ENCODE data around the gene RPS27. TPM values are rescaled to one million over a fixed set of nuclear protein-coding genes. Genes with fewer than 3 reads are reported as not detected.

RPS27 gene
- total and polyA plus RNA-seq, 2 of the 13 experiments (the other 11 are each of a cell fraction or from before 2014, with no cell fraction given), result 3,737 to 9,964 TPM

DNA sequence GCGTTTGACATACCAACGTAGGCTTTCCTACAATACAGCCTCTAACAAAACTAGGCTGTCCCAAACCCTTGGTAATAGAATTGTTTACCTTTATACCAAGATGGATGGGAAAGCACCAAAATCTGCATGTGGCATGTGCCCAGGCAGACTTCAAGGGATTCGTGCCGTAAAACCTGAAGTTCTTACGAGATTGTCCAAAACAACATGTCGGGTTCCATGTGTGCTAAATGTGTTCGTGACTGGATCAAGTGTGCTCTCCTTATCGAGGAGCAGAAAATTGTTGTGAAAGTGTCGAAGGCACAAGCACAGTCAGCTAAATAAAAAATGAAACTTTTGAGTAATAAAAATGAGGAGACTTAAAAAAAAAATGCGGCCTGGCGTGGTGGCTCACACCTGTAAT lies 5.1 kb downstream of the RPS27 start:
- Histone ChIP-seq H3K4me1 (ENCODE audit: insufficient read depth, low read length) (peaks cover 42% of the 10 kb centered on the region), H3K4me2 (ENCODE audit: low read depth, low read length) (no peak overlapping the region), H3K36me3 (replicated peaks in 1 of 2; ENCODE audit: control insufficient read depth in 1 of 2, insufficient read depth in 2 of 2, low read length in 2 of 2) (peaks cover 2 to 16% of the 10 kb centered on the region in 2 experiments; a peak in 4 of 5 replicates), H4K20me1 (ENCODE audit: insufficient read depth, low read length) (peaks cover 12% of the 10 kb centered on the region), H3K27me3 (ENCODE audit: control insufficient read depth in 1 of 2, insufficient read depth in 2 of 2, low read length in 2 of 2) (no peaks in the 10 kb centered on the region; a peak in 1 of 5 replicates), H3K4me3 (replicated peaks in 1 of 3; ENCODE audit: insufficient read depth in 1 of 3, low read depth in 2 of 3, low read length in 3 of 3) (no peak overlapping the region), H3K9ac (ENCODE audit: insufficient read depth, low read depth, low read length) (no peak overlapping the region), H2AFZ (ENCODE audit: low read length) (no peak overlapping the region), H3K9me3 (ENCODE audit: low read length) (no peaks in the 10 kb centered on the region), H3K79me2 (ENCODE audit: insufficient read depth, low read length) (peaks cover 15% of the 10 kb centered on the region), H3K27ac (ENCODE audit: extremely low read length, insufficient read depth, low read length) (no peak overlapping the region)
- in situ Hi-C loops (cut with HindIII; ENCODE audit: extremely low pct_ligation_motif_present, low pct_unique_long_range_greater_than_20kb), result no loop called here
- intact Hi-C loops (cut with micrococcal nuclease; ENCODE audit: unreplicated experiment), result no loop called here
- DNase-seq (ENCODE audit: low spot score), result no peak
- no peak for ATAC-seq
- ChIA-PET CTCF (ENCODE audit: low intra/inter-chr PET ratio, low total read pairs) (no interaction called here), POLR2A (interaction anchor here (1.1 kb wide), 1 partner anchor 28 kb away, joined by 4 read pairs; the partner anchor contains the start of gene CREB3L4)
- no TSS peak for BruUV-seq (replicated peaks)
- no peak for FAIRE-seq
- 97% methylated on average over 11 of the region's 11 CpGs for WGBS (ENCODE audit: low lambda C conversion rate)
- TF ChIP-seq ZNF292 (CRISPR knock-in tag; IDR thresholded peaks at IDR 0.05; ENCODE audit: borderline replicate concordance, low read depth) (no peak), ZFP36L2 (CRISPR knock-in tag; IDR thresholded peaks at IDR 0.05) (no peak), KAT7 (CRISPR knock-in tag; IDR thresholded peaks at IDR 0.05; ENCODE audit: borderline replicate concordance) (no peak), ZNF674 (CRISPR knock-in tag; IDR thresholded peaks at IDR 0.05; ENCODE audit: low read depth) (no peak), SRF (IDR thresholded peaks at IDR 0.05; ENCODE audit: low read depth, low read length) (no peak), NFE2L2 (IDR thresholded peaks at IDR 0.05; ENCODE audit: low read length) (no peak), ARNTL (CRISPR knock-in tag; IDR thresholded peaks at IDR 0.05) (no peak), EED (CRISPR knock-in tag; IDR thresholded peaks at IDR 0.05) (no peak), ZNF7 (CRISPR knock-in tag; IDR thresholded peaks at IDR 0.05) (no peak), ZNF562 (CRISPR knock-in tag; IDR thresholded peaks at IDR 0.05; ENCODE audit: borderline replicate concordance) (no peak), ZSCAN21 (CRISPR knock-in tag; IDR thresholded peaks at IDR 0.05; ENCODE audit: borderline replicate concordance) (no peak), ZNF614 (CRISPR knock-in tag; IDR thresholded peaks at IDR 0.05; ENCODE audit: borderline replicate concordance) (no peak)
- TF ChIP-seq, protein P1, sequence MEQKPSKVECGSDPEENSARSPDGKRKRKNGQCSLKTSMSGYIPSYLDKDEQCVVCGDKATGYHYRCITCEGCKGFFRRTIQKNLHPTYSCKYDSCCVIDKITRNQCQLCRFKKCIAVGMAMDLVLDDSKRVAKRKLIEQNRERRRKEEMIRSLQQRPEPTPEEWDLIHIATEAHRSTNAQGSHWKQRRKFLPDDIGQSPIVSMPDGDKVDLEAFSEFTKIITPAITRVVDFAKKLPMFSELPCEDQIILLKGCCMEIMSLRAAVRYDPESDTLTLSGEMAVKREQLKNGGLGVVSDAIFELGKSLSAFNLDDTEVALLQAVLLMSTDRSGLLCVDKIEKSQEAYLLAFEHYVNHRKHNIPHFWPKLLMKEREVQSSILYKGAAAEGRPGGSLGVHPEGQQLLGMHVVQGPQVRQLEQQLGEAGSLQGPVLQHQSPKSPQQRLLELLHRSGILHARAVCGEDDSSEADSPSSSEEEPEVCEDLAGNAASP (CRISPR knock-in tag; IDR thresholded peaks at IDR 0.05; ENCODE audit: borderline replicate concordance), result no peak
- TF ChIP-seq, protein P2, sequence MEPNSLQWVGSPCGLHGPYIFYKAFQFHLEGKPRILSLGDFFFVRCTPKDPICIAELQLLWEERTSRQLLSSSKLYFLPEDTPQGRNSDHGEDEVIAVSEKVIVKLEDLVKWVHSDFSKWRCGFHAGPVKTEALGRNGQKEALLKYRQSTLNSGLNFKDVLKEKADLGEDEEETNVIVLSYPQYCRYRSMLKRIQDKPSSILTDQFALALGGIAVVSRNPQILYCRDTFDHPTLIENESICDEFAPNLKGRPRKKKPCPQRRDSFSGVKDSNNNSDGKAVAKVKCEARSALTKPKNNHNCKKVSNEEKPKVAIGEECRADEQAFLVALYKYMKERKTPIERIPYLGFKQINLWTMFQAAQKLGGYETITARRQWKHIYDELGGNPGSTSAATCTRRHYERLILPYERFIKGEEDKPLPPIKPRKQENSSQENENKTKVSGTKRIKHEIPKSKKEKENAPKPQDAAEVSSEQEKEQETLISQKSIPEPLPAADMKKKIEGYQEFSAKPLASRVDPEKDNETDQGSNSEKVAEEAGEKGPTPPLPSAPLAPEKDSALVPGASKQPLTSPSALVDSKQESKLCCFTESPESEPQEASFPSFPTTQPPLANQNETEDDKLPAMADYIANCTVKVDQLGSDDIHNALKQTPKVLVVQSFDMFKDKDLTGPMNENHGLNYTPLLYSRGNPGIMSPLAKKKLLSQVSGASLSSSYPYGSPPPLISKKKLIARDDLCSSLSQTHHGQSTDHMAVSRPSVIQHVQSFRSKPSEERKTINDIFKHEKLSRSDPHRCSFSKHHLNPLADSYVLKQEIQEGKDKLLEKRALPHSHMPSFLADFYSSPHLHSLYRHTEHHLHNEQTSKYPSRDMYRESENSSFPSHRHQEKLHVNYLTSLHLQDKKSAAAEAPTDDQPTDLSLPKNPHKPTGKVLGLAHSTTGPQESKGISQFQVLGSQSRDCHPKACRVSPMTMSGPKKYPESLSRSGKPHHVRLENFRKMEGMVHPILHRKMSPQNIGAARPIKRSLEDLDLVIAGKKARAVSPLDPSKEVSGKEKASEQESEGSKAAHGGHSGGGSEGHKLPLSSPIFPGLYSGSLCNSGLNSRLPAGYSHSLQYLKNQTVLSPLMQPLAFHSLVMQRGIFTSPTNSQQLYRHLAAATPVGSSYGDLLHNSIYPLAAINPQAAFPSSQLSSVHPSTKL (CRISPR knock-in tag; IDR thresholded peaks at IDR 0.05), result no peak
- TF ChIP-seq, protein P3, sequence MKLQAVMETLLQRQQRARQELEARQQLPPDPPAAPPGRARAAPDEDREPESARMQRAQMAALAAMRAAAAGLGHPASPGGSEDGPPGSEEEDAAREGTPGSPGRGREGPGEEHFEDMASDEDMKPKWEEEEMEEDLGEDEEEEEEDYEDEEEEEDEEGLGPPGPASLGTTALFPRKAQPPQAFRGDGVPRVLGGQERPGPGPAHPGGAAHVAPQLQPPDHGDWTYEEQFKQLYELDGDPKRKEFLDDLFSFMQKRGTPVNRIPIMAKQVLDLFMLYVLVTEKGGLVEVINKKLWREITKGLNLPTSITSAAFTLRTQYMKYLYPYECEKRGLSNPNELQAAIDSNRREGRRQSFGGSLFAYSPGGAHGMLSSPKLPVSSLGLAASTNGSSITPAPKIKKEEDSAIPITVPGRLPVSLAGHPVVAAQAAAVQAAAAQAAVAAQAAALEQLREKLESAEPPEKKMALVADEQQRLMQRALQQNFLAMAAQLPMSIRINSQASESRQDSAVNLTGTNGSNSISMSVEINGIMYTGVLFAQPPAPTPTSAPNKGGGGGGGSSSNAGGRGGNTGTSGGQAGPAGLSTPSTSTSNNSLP (IDR thresholded peaks at IDR 0.05; ENCODE audit: low read depth, low read length), result no peak
- TF ChIP-seq, protein P4, sequence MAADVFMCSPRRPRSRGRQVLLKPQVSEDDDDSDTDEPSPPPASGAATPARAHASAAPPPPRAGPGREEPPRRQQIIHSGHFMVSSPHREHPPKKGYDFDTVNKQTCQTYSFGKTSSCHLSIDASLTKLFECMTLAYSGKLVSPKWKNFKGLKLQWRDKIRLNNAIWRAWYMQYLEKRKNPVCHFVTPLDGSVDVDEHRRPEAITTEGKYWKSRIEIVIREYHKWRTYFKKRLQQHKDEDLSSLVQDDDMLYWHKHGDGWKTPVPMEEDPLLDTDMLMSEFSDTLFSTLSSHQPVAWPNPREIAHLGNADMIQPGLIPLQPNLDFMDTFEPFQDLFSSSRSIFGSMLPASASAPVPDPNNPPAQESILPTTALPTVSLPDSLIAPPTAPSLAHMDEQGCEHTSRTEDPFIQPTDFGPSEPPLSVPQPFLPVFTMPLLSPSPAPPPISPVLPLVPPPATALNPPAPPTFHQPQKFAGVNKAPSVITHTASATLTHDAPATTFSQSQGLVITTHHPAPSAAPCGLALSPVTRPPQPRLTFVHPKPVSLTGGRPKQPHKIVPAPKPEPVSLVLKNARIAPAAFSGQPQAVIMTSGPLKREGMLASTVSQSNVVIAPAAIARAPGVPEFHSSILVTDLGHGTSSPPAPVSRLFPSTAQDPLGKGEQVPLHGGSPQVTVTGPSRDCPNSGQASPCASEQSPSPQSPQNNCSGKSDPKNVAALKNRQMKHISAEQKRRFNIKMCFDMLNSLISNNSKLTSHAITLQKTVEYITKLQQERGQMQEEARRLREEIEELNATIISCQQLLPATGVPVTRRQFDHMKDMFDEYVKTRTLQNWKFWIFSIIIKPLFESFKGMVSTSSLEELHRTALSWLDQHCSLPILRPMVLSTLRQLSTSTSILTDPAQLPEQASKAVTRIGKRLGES (CRISPR knock-in tag; IDR thresholded peaks at IDR 0.05; ENCODE audit: borderline replicate concordance), result no peak
